Fibroblast of mammary gland (primary cell): Measurements from ENCODE around the gene CDKN2B-AS1.

Experiments
- DNase-seq: peaks from one replicate; pipeline ENCODE4 v3.0.0-alpha.2; 2010; ENCODE audit warnings: low read depth
- H3K4me3 ChIP-seq: 2 replicates; pipeline ENCODE4 v1.5.1; 2011; ENCODE audit warnings: low read depth, mild to moderate bottlenecking, low read length, moderate library complexity; ENCODE audit not compliant: control insufficient read depth
- CTCF ChIP-seq: conservative IDR thresholded peaks from 2 replicates; pipeline ENCODE4 v1.5.1; 2011; ENCODE audit warnings: low read depth, low read length, inconsistent platforms; ENCODE audit not compliant: control insufficient read depth, insufficient read depth

The CDKN2B-AS1 gene

GRCh38 chr9:22114956-22115355, 120.4 kb downstream of the CDKN2B-AS1 start:
- no peak for TF ChIP-seq CTCF
- DNase-seq = peak; percentile 29
- no peak overlapping the region for H3K4me3 ChIP-seq

GRCh38 chr9:22116758-22117157, 122.2 kb downstream of the CDKN2B-AS1 start:
- TF ChIP-seq CTCF = no peak
- DNase-seq = no peak
- H3K4me3 ChIP-seq = no peak overlapping the region

GRCh38 chr9:22117511-22118384, 123.2 kb downstream of the CDKN2B-AS1 start:
- H3K4me3 ChIP-seq = no peak overlapping the region
- DNase-seq = peak; percentile 79
- TF ChIP-seq CTCF = no peak

GRCh38 chr9:22118810-22119521, 124.4 kb downstream of the CDKN2B-AS1 start:
- no peak for DNase-seq
- no peak overlapping the region for H3K4me3 ChIP-seq
- no peak for TF ChIP-seq CTCF

GRCh38 chr9:22119522-22120158, 125.0 kb downstream of the CDKN2B-AS1 start:
- DNase-seq = peak; percentile 70
- peak; percentile 78 for TF ChIP-seq CTCF
- no peak overlapping the region for H3K4me3 ChIP-seq

GRCh38 chr9:22120159-22120549, 125.6 kb downstream of the CDKN2B-AS1 start:
- H3K4me3 ChIP-seq = no peak overlapping the region
- no peak for DNase-seq
- TF ChIP-seq CTCF = no peak
